WTC11 (cell line): ENCODE measurements around the gene EEF2. TPM values are rescaled to one million over a fixed set of nuclear protein-coding genes. Genes with fewer than 3 reads are reported as not detected.

Source experiments
- ATAC-seq: fragments of 200-7000 bp; cut with Tn5 transposase; 2 replicates; pipeline ENCODE4 v1.10.0; 2021; ENCODE audit warnings: mild to moderate bottlenecking, moderate library complexity
- CTCF ChIA-PET: fragments of 300-600 bp; sonication (Branson Sonifier 250); formaldehyde crosslinking; loops from one replicate; lab custom pipeline; 2021; ENCODE audit warnings: antibody characterized with exemption; lab: Charles Lee
- POLR2A ChIA-PET: fragments of 350-600 bp; sonication (Branson Sonifier 250); formaldehyde crosslinking; loops from one replicate; lab custom pipeline; 2021; ENCODE audit warnings: antibody characterized with exemption; lab: Charles Lee
- DNase-seq: peaks from one replicate; pipeline ENCODE4 v3.0.0; 2021; ENCODE audit warnings: low spot score
- H3K27ac Mint-ChIP-seq: 2 replicates; pipeline ENCODE4 v1.8.0; 2021; ENCODE audit warnings: mixed read lengths
- H3K27me3 Mint-ChIP-seq: 2 replicates; pipeline ENCODE4 v1.8.0; 2021; ENCODE audit warnings: low read depth, mild to moderate bottlenecking, moderate library complexity, mixed read lengths
- H3K36me3 Mint-ChIP-seq: 2 replicates; pipeline ENCODE4 v1.8.0; 2021; ENCODE audit warnings: mixed read lengths
- H3K4me1 Mint-ChIP-seq: 2 replicates; pipeline ENCODE4 v1.8.0; 2022; ENCODE audit warnings: mixed read lengths
- H3K4me3 Mint-ChIP-seq: 2 replicates; pipeline ENCODE4 v1.8.0; 2021; ENCODE audit warnings: mild to moderate bottlenecking, moderate library complexity, mixed read lengths
- H3K9me3 Mint-ChIP-seq: 2 replicates; pipeline ENCODE4 v1.8.0; 2021; ENCODE audit warnings: mixed read lengths
- FOXK1 ChIP-seq: sonication (generic); formaldehyde crosslinking; IDR thresholded peaks from 2 replicates; pipeline ENCODE4 v1.8.0; 2022; ENCODE audit warnings: mild to moderate bottlenecking, moderate library complexity, missing genetic modification reagents
- GTF2I ChIP-seq: fragments of 250-450 bp; sonication (Bioruptor Pico); conservative IDR thresholded peaks from 2 replicates; pipeline ENCODE4 v1.4.0; 2021; ENCODE audit warnings: mild to moderate bottlenecking
- HMGA2 ChIP-seq: fragments of 250-450 bp; sonication (Bioruptor Pico); IDR thresholded peaks from 2 replicates; pipeline ENCODE4 v1.4.0; 2021; ENCODE audit warnings: mild to moderate bottlenecking, moderate library complexity
- KAT7 ChIP-seq: sonication (generic); formaldehyde crosslinking; IDR thresholded peaks from 2 replicates; pipeline ENCODE4 v1.8.1; 2023; ENCODE audit warnings: missing genetic modification reagents, mild to moderate bottlenecking, borderline replicate concordance
- NFE2L1 ChIP-seq: sonication (generic); formaldehyde crosslinking; IDR thresholded peaks from 2 replicates; pipeline ENCODE4 v1.8.1; 2023; ENCODE audit warnings: missing genetic modification reagents
- NFYB ChIP-seq: sonication (generic); formaldehyde crosslinking; conservative IDR thresholded peaks from 2 replicates; pipeline ENCODE4 v1.8.0; 2022; ENCODE audit warnings: low read depth, missing genetic modification reagents
- RELA ChIP-seq: sonication (generic); formaldehyde crosslinking; IDR thresholded peaks from 2 replicates; pipeline ENCODE4 v1.8.1; 2022; ENCODE audit warnings: missing genetic modification reagents, mild to moderate bottlenecking, borderline replicate concordance
- SMAD4 ChIP-seq: sonication (generic); formaldehyde crosslinking; IDR thresholded peaks from 2 replicates; pipeline ENCODE4 v1.8.0; 2022; ENCODE audit warnings: mild to moderate bottlenecking, missing genetic modification reagents
- SOX15 ChIP-seq: fragments of 250-450 bp; sonication (Bioruptor Pico); IDR thresholded peaks from 2 replicates; pipeline ENCODE4 v1.9.0; 2021; ENCODE audit warnings: mild to moderate bottlenecking
- TCF7 ChIP-seq: sonication (generic); formaldehyde crosslinking; IDR thresholded peaks from 2 replicates; pipeline ENCODE4 v1.8.0; 2022; ENCODE audit warnings: mild to moderate bottlenecking, low read depth, missing genetic modification reagents, moderate library complexity
- TEAD4 ChIP-seq: sonication (generic); formaldehyde crosslinking; IDR thresholded peaks from 2 replicates; pipeline ENCODE4 v1.8.0; 2022; ENCODE audit warnings: mild to moderate bottlenecking, missing genetic modification reagents
- ZNF396 ChIP-seq: fragments of 250-450 bp; sonication (Bioruptor Pico); IDR thresholded peaks from 2 replicates; pipeline ENCODE4 v1.8.0; 2021; ENCODE audit warnings: mild to moderate bottlenecking, moderate library complexity, borderline replicate concordance
- total RNA-seq: library from RNA; stranded (reverse); gene quantifications from 3 replicates; pipeline ENCODE4 v1.2.3, GENCODE V29; 2021
- TF ChIP-seq, protein P1 (sequence below): sonication (generic); formaldehyde crosslinking; IDR thresholded peaks from 2 replicates; pipeline ENCODE4 v1.8.1; 2023; ENCODE audit warnings: mild to moderate bottlenecking, missing genetic modification reagents, moderate library complexity
- TF ChIP-seq, protein P2 (sequence below): sonication (generic); formaldehyde crosslinking; IDR thresholded peaks from 2 replicates; pipeline ENCODE4 v1.8.0; 2022; ENCODE audit warnings: mild to moderate bottlenecking, missing genetic modification reagents
- TF ChIP-seq, protein P3 (sequence below): fragments of 250-450 bp; sonication (Bioruptor Pico); IDR thresholded peaks from 2 replicates; pipeline ENCODE4 v1.9.0; 2021; ENCODE audit warnings: moderate library complexity, mild to moderate bottlenecking, inconsistent platforms, borderline replicate concordance
- TF ChIP-seq, protein P4 (sequence below): sonication (generic); formaldehyde crosslinking; IDR thresholded peaks from 2 replicates; pipeline ENCODE4 v1.8.1; 2022; ENCODE audit warnings: mild to moderate bottlenecking, missing genetic modification reagents, moderate library complexity, borderline replicate concordance
- TF ChIP-seq, protein P5 (sequence below): sonication (generic); formaldehyde crosslinking; IDR thresholded peaks from 2 replicates; pipeline ENCODE4 v1.8.0; 2023; ENCODE audit warnings: mild to moderate bottlenecking, missing genetic modification reagents
- TF ChIP-seq, protein P6 (sequence below): sonication (generic); formaldehyde crosslinking; IDR thresholded peaks from 2 replicates; pipeline ENCODE4 v1.8.0; 2022; ENCODE audit warnings: missing genetic modification reagents

The EEF2 gene
- total RNA-seq, 1 experiment from 2014 or later: 3,572 TPM

DNA sequence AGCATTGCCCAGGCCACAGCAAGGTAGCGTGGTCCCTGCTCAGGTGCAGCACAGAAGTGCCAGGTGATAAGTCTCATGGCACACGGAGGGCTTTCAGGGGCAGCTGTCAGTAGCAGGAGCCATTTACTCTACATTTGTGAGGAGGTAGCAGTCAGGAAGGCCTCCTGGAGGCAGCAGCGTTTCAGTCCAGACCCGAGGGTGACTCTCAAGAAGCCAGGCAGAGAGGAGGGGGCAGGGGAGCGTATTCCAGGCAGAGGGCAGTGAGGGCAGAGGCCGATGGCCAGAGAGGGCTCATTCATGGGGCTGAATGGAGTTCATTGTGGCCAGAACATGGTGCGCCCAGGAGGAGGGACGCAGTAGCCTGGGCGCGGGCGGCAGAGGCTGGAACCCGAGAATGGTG is 31.2 kb upstream of the EEF2 start:
- Mint-ChIP-seq H3K9me3 (no peaks in the 10 kb centered on the region), H3K4me3 (no peak overlapping the region), H3K36me3 (peaks cover 9% of the 10 kb centered on the region), H3K27me3 (no peaks in the 10 kb centered on the region), H3K4me1 (0 out of 2 replicates have a peak, but pooled peaks cover 3% of the 10 kb centered on the region)
- no peak for DNase-seq
- CTCF ChIA-PET: interaction anchor here (1.2 kb wide), 1 partner anchor 29 kb away, joined by 3 read pairs; no protein-coding TSS in a partner anchor
- TF ChIP-seq SMAD4 (CRISPR knock-in tag) (no peak), NFYB (CRISPR knock-in tag) (no peak), GTF2I (CRISPR knock-in tag) (no peak), SOX15 (CRISPR knock-in tag) (no peak), FOXK1 (CRISPR knock-in tag) (no peak), TCF7 (CRISPR knock-in tag) (no peak), TEAD4 (no peak), RELA (CRISPR knock-in tag) (no peak), HMGA2 (CRISPR knock-in tag) (no peak), ZNF396 (CRISPR knock-in tag) (no peak), KAT7 (CRISPR knock-in tag) (no peak), NFE2L1 (CRISPR knock-in tag) (no peak)
- TF ChIP-seq, protein P1, sequence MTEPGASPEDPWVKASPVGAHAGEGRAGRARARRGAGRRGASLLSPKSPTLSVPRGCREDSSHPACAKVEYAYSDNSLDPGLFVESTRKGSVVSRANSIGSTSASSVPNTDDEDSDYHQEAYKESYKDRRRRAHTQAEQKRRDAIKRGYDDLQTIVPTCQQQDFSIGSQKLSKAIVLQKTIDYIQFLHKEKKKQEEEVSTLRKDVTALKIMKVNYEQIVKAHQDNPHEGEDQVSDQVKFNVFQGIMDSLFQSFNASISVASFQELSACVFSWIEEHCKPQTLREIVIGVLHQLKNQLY (CRISPR knock-in tag): no peak
- TF ChIP-seq, protein P2, sequence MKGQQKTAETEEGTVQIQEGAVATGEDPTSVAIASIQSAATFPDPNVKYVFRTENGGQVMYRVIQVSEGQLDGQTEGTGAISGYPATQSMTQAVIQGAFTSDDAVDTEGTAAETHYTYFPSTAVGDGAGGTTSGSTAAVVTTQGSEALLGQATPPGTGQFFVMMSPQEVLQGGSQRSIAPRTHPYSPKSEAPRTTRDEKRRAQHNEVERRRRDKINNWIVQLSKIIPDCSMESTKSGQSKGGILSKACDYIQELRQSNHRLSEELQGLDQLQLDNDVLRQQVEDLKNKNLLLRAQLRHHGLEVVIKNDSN (CRISPR knock-in tag): no peak
- TF ChIP-seq, protein P3, sequence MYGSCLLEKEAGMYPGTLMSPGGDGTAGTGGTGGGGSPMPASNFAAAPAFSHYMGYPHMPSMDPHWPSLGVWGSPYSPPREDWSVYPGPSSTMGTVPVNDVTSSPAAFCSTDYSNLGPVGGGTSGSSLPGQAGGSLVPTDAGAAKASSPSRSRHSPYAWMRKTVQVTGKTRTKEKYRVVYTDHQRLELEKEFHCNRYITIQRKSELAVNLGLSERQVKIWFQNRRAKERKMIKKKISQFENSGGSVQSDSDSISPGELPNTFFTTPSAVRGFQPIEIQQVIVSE (CRISPR knock-in tag): no peak
- TF ChIP-seq, protein P4, sequence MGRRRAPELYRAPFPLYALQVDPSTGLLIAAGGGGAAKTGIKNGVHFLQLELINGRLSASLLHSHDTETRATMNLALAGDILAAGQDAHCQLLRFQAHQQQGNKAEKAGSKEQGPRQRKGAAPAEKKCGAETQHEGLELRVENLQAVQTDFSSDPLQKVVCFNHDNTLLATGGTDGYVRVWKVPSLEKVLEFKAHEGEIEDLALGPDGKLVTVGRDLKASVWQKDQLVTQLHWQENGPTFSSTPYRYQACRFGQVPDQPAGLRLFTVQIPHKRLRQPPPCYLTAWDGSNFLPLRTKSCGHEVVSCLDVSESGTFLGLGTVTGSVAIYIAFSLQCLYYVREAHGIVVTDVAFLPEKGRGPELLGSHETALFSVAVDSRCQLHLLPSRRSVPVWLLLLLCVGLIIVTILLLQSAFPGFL (CRISPR knock-in tag): no peak
- TF ChIP-seq, protein P5, sequence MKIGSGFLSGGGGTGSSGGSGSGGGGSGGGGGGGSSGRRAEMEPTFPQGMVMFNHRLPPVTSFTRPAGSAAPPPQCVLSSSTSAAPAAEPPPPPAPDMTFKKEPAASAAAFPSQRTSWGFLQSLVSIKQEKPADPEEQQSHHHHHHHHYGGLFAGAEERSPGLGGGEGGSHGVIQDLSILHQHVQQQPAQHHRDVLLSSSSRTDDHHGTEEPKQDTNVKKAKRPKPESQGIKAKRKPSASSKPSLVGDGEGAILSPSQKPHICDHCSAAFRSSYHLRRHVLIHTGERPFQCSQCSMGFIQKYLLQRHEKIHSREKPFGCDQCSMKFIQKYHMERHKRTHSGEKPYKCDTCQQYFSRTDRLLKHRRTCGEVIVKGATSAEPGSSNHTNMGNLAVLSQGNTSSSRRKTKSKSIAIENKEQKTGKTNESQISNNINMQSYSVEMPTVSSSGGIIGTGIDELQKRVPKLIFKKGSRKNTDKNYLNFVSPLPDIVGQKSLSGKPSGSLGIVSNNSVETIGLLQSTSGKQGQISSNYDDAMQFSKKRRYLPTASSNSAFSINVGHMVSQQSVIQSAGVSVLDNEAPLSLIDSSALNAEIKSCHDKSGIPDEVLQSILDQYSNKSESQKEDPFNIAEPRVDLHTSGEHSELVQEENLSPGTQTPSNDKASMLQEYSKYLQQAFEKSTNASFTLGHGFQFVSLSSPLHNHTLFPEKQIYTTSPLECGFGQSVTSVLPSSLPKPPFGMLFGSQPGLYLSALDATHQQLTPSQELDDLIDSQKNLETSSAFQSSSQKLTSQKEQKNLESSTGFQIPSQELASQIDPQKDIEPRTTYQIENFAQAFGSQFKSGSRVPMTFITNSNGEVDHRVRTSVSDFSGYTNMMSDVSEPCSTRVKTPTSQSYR (CRISPR knock-in tag): no peak
- TF ChIP-seq, protein P6, sequence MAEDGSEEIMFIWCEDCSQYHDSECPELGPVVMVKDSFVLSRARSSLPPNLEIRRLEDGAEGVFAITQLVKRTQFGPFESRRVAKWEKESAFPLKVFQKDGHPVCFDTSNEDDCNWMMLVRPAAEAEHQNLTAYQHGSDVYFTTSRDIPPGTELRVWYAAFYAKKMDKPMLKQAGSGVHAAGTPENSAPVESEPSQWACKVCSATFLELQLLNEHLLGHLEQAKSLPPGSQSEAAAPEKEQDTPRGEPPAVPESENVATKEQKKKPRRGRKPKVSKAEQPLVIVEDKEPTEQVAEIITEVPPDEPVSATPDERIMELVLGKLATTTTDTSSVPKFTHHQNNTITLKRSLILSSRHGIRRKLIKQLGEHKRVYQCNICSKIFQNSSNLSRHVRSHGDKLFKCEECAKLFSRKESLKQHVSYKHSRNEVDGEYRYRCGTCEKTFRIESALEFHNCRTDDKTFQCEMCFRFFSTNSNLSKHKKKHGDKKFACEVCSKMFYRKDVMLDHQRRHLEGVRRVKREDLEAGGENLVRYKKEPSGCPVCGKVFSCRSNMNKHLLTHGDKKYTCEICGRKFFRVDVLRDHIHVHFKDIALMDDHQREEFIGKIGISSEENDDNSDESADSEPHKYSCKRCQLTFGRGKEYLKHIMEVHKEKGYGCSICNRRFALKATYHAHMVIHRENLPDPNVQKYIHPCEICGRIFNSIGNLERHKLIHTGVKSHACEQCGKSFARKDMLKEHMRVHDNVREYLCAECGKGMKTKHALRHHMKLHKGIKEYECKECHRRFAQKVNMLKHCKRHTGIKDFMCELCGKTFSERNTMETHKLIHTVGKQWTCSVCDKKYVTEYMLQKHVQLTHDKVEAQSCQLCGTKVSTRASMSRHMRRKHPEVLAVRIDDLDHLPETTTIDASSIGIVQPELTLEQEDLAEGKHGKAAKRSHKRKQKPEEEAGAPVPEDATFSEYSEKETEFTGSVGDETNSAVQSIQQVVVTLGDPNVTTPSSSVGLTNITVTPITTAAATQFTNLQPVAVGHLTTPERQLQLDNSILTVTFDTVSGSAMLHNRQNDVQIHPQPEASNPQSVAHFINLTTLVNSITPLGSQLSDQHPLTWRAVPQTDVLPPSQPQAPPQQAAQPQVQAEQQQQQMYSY: no peak
- TF ChIP-seq, all 79 proteins: peak for 0
- H3K27ac Mint-ChIP-seq: no peak overlapping the region
- POLR2A ChIA-PET: no interaction called here
- no peak for ATAC-seq
